Hepatocyte (in vitro differentiated cells): ENCODE data around the gene USP12. TPM values are rescaled to one million over a fixed set of nuclear protein-coding genes. Genes with fewer than 3 reads are reported as not detected.

Experiments
- DNase-seq: peaks from one replicate; pipeline ENCODE4 v3.0.0-alpha.2; 2016; ENCODE audit warnings: low spot score
- H2AFZ ChIP-seq: fragments of 200-600 bp; sonication (generic); 2 replicates; pipeline ENCODE4 v1.6.0; 2016; ENCODE audit warnings: antibody characterized with exemption, mild to moderate bottlenecking
- H3K27ac ChIP-seq: fragments of 200-600 bp; sonication (generic); 2 replicates; pipeline ENCODE4 v1.5.1; 2016; ENCODE audit warnings: mild to moderate bottlenecking
- H3K27me3 ChIP-seq: fragments of 200-600 bp; sonication (generic); 2 replicates; pipeline ENCODE4 v1.6.1; 2016
- H3K36me3 ChIP-seq: fragments of 200-600 bp; sonication (generic); replicated peaks from 2 replicates; pipeline ENCODE4 v1.5.1; 2016; ENCODE audit warnings: low read depth; ENCODE audit not compliant: insufficient read depth
- H3K4me1 ChIP-seq: fragments of 200-600 bp; sonication (generic); 2 replicates; pipeline ENCODE4 v1.5.1; 2016; ENCODE audit warnings: mild to moderate bottlenecking, moderate library complexity; ENCODE audit not compliant: insufficient read depth
- H3K4me2 ChIP-seq: fragments of 200-600 bp; sonication (generic); 2 replicates; pipeline ENCODE4 v1.6.0; 2016
- H3K4me3 ChIP-seq: fragments of 200-600 bp; sonication (generic); 2 replicates; pipeline ENCODE4 v1.5.1; 2016; ENCODE audit warnings: mild to moderate bottlenecking
- H3K79me2 ChIP-seq: fragments of 200-600 bp; sonication (generic); 2 replicates; pipeline ENCODE4 v1.6.0; 2017; ENCODE audit warnings: mild to moderate bottlenecking
- H3K9me2 ChIP-seq: fragments of 200-600 bp; sonication (generic); replicated peaks from 2 replicates; pipeline ENCODE4 v1.6.0; 2017; ENCODE audit warnings: mild to moderate bottlenecking; ENCODE audit not compliant: insufficient read depth
- H3K9me3 ChIP-seq: fragments of 200-600 bp; sonication (generic); 2 replicates; pipeline ENCODE4 v1.5.1; 2016; ENCODE audit warnings: low read depth, mild to moderate bottlenecking
- H4K20me1 ChIP-seq: fragments of 200-600 bp; sonication (generic); 2 replicates; pipeline ENCODE4 v1.6.0; 2016; ENCODE audit warnings: mild to moderate bottlenecking; ENCODE audit not compliant: insufficient read depth, poor library complexity, severe bottlenecking
- CTCF ChIP-seq: fragments of 200-600 bp; sonication (generic); IDR thresholded peaks from 2 replicates; pipeline ENCODE4 v1.5.1; 2016; ENCODE audit warnings: antibody characterized with exemption, mild to moderate bottlenecking; ENCODE audit not compliant: poor library complexity
- EZH2 ChIP-seq: fragments of 200-600 bp; sonication (generic); IDR thresholded peaks from 2 replicates; pipeline ENCODE4 v1.6.1; 2016; ENCODE audit warnings: antibody characterized with exemption, mild to moderate bottlenecking, borderline replicate concordance
- EZH2phosphoT487 ChIP-seq: fragments of 200-600 bp; sonication (generic); IDR thresholded peaks from one replicate; pipeline ENCODE4 v1.6.1; 2018; ENCODE audit warnings: antibody characterized with exemption, mild to moderate bottlenecking, low read depth, moderate library complexity; ENCODE audit not compliant: unreplicated experiment, severe bottlenecking
- whole genome bisulfite sequencing: methylation state at CpG from one replicate; pipeline ENCODE4 v1.1.6; 2016; ENCODE audit warnings: low lambda C conversion rate; ENCODE audit errors: missing lambda C conversion rate; 5-methylcytosine and 5-hydroxymethylcytosine counted together
- polyA plus RNA-seq: library from polyadenylated mRNA; unstranded; fragments of >200 nt; fragmentation: Nextera tagmentation; extraction: Ambion mirVana; gene quantifications from 2 replicates; pipeline ENCODE4 v1.2.1, GENCODE V29; 2016
- total RNA-seq: library from RNA; depleted of rRNA; stranded (reverse); fragments of >200 nt; gene quantifications from 2 replicates; pipeline ENCODE4 v1.2.3, GENCODE V29; 2014

Gene USP12
- total and polyA plus RNA-seq, 2 experiments from 2014 or later: 17.5 to 26.4 TPM

- no peak overlapping the region for H3K27ac ChIP-seq
- no peaks in the 10 kb centered on the region for H3K9me3 ChIP-seq
- WGBS: 52% methylated on average over 4 of the region's 4 CpGs
- no peaks in the 10 kb centered on the region for H3K79me2 ChIP-seq
- H3K9me2 ChIP-seq: no peaks in the 10 kb centered on the region
- no peak for DNase-seq
- no peaks in the 10 kb centered on the region for H3K4me1 ChIP-seq
- no peaks in the 10 kb centered on the region for H3K27me3 ChIP-seq
- no peak overlapping the region for H3K4me2 ChIP-seq
- H2AFZ ChIP-seq: no peak overlapping the region
- H4K20me1 ChIP-seq: no peaks in the 10 kb centered on the region
- TF ChIP-seq EZH2phosphoT487: no peak
- TF ChIP-seq CTCF: no peak
- TF ChIP-seq EZH2: no peak
- no peak overlapping the region for H3K4me3 ChIP-seq
- H3K36me3 ChIP-seq: no peaks in the 10 kb centered on the region
Observed at GRCh38 chr13:27188239-27188638, 16.6 kb upstream of the USP12 start.

- H3K4me1 ChIP-seq: no peaks in the 10 kb centered on the region
- H4K20me1 ChIP-seq: no peaks in the 10 kb centered on the region
- no peaks in the 10 kb centered on the region for H3K36me3 ChIP-seq
- H3K27ac ChIP-seq: no peak overlapping the region
- no peak overlapping the region for H3K4me2 ChIP-seq
- no peak overlapping the region for H2AFZ ChIP-seq
- no peaks in the 10 kb centered on the region for H3K9me3 ChIP-seq
- no peaks in the 10 kb centered on the region for H3K79me2 ChIP-seq
- no peak overlapping the region for H3K4me3 ChIP-seq
- DNase-seq: no peak
- TF ChIP-seq EZH2phosphoT487 (no peak), EZH2 (no peak), CTCF (no peak)
- H3K9me2 ChIP-seq: no peaks in the 10 kb centered on the region
- WGBS: 29% methylated on average over 5 of the region's 5 CpGs
- H3K27me3 ChIP-seq: no peaks in the 10 kb centered on the region
Observed at GRCh38 chr13:27186295-27186694, 14.7 kb upstream of the USP12 start.

GRCh38 chr13:27183561-27184147 is 12.0 kb upstream of the USP12 start:
- Histone ChIP-seq H3K4me3 (no peak overlapping the region), H3K27ac (no peak overlapping the region), H3K4me2 (no peak overlapping the region), H3K36me3 (no peaks in the 10 kb centered on the region), H3K27me3 (no peaks in the 10 kb centered on the region), H2AFZ (no peak overlapping the region), H3K9me3 (no peaks in the 10 kb centered on the region), H3K79me2 (no peaks in the 10 kb centered on the region), H4K20me1 (no peaks in the 10 kb centered on the region), H3K9me2 (no peaks in the 10 kb centered on the region), H3K4me1 (no peaks in the 10 kb centered on the region)
- no peak for DNase-seq
- 81% methylated on average over 9 of the region's 9 CpGs for WGBS
- no peak for TF ChIP-seq EZH2phosphoT487
- no peak for TF ChIP-seq EZH2
- no peak for TF ChIP-seq CTCF
